ENCODE measurements around the gene PSMG4. TPM values are rescaled to one million over a fixed set of nuclear protein-coding genes. Genes with fewer than 3 reads are reported as not detected.

The PSMG4 gene
- total and polyA plus RNA-seq, 7 experiments from 2014 or later, result 15.6 to 81.7 (median 42.5) TPM

GRCh38 chr6:3315841-3316240 lies 57.1 kb downstream of the PSMG4 start:
- no peak overlapping the region for H3K4me3 ChIP-seq (ENCODE audit: low read length)
- Mint-ChIP-seq H3K4me1 (peaks cover 12 to 38% (median 31%) of the 10 kb centered on the region in 7 donors), H3K4me3 (no peak overlapping the region), H3K27ac (no peak overlapping the region), H3K36me3 (peaks cover 0 to 22% (median 2%) of the 10 kb centered on the region in 5 donors), H3K9me3 (no peaks in the 10 kb centered on the region), H3K27me3 (peaks cover 0 to 20% (median 0%) of the 10 kb centered on the region in 5 donors)
- POLR2A ChIA-PET, result no interaction called here
- intact Hi-C loops (cut with micrococcal nuclease), result loop anchor here in 1 of 2 donors (5.0 kb wide), 1 partner anchor 56 kb away; no protein-coding TSS in a partner anchor
- peaks cover 7 to 24% of the 10 kb centered on the region in 2 donors for H3K4me1 ChIP-seq (ENCODE audit: control insufficient read depth in 2 of 2, insufficient read depth in 2 of 2, low read length in 2 of 2)
- no peak overlapping the region for H3K27ac ChIP-seq (ENCODE audit: low read depth, low read length)
- no peaks in the 10 kb centered on the region for H3K36me3 ChIP-seq (ENCODE audit: control insufficient read depth in 2 of 3, insufficient read depth in 3 of 3, low read length in 3 of 3)
- CTCF ChIA-PET, result no interaction called here
- H3K9me3 ChIP-seq (ENCODE audit: control insufficient read depth in 2 of 3, low read length in 3 of 3), result no peaks in the 10 kb centered on the region
- ATAC-seq (no peak), DNase-seq (no peak)
- no peaks in the 10 kb centered on the region for H3K27me3 ChIP-seq (ENCODE audit: control insufficient read depth in 2 of 2, insufficient read depth in 2 of 2, low read length in 2 of 2)

- POLR2A ChIA-PET, result no interaction called here
- no peaks in the 10 kb centered on the region for H3K9me3 ChIP-seq (ENCODE audit: control insufficient read depth in 2 of 3, low read length in 3 of 3)
- no peaks in the 10 kb centered on the region for H3K36me3 ChIP-seq (ENCODE audit: control insufficient read depth in 2 of 3, insufficient read depth in 3 of 3, low read length in 3 of 3)
- H3K4me3 ChIP-seq (ENCODE audit: low read length), result no peak overlapping the region
- Mint-ChIP-seq H3K27me3 (peaks cover 0 to 20% (median 0%) of the 10 kb centered on the region in 5 donors), H3K4me3 (no peak overlapping the region), H3K36me3 (peaks cover 0 to 22% (median 0%) of the 10 kb centered on the region in 5 donors), H3K9me3 (no peaks in the 10 kb centered on the region), H3K4me1 (peaks cover 12 to 38% (median 31%) of the 10 kb centered on the region in 7 donors), H3K27ac (no peak overlapping the region)
- peaks cover 7 to 24% of the 10 kb centered on the region in 2 donors for H3K4me1 ChIP-seq (ENCODE audit: control insufficient read depth in 2 of 2, insufficient read depth in 2 of 2, low read length in 2 of 2)
- DNase-seq (no peak), ATAC-seq (no peak)
- no peak overlapping the region for H3K27ac ChIP-seq (ENCODE audit: low read depth, low read length)
- CTCF ChIA-PET, result no interaction called here
- intact Hi-C loops (cut with micrococcal nuclease), result loop anchor here in 1 of 2 donors (5.0 kb wide), 1 partner anchor 56 kb away; no protein-coding TSS in a partner anchor
- no peaks in the 10 kb centered on the region for H3K27me3 ChIP-seq (ENCODE audit: control insufficient read depth in 2 of 2, insufficient read depth in 2 of 2, low read length in 2 of 2)
Measured at GRCh38 chr6:3316331-3316730, 57.6 kb downstream of the PSMG4 start.

GRCh38 chr6:3316818-3317217 lies 58.1 kb downstream of the PSMG4 start:
- H3K4me3 ChIP-seq (ENCODE audit: low read length), result no peak overlapping the region
- no peaks in the 10 kb centered on the region for H3K9me3 ChIP-seq (ENCODE audit: control insufficient read depth in 2 of 3, low read length in 3 of 3)
- intact Hi-C loops (cut with micrococcal nuclease), result loop anchor here in 1 of 2 donors (5.0 kb wide), 1 partner anchor 55 kb away; no protein-coding TSS in a partner anchor
- no peak for ATAC-seq
- ChIA-PET CTCF (no interaction called here), POLR2A (no interaction called here)
- H3K36me3 ChIP-seq (ENCODE audit: control insufficient read depth in 2 of 3, insufficient read depth in 3 of 3, low read length in 3 of 3), result no peaks in the 10 kb centered on the region
- Mint-ChIP-seq H3K4me3 (no peak overlapping the region), H3K4me1 (peaks cover 12 to 38% (median 31%) of the 10 kb centered on the region in 7 donors), H3K9me3 (no peaks in the 10 kb centered on the region), H3K27ac (no peak overlapping the region), H3K27me3 (peaks cover 0 to 20% (median 0%) of the 10 kb centered on the region in 5 donors), H3K36me3 (peaks cover 0 to 26% (median 3%) of the 10 kb centered on the region in 5 donors)
- H3K27ac ChIP-seq (ENCODE audit: low read depth, low read length), result no peak overlapping the region
- H3K27me3 ChIP-seq (ENCODE audit: control insufficient read depth in 2 of 2, insufficient read depth in 2 of 2, low read length in 2 of 2), result no peaks in the 10 kb centered on the region
- H3K4me1 ChIP-seq (ENCODE audit: control insufficient read depth in 2 of 2, insufficient read depth in 2 of 2, low read length in 2 of 2), result peaks cover 7 to 24% of the 10 kb centered on the region in 2 donors
- no peak for DNase-seq

Other genes with a start within 250 kb of the PSMG4 start
- 10 to 100 TPM; 20.3 to 34.8 (median 32.4) TPM for gene RIPK1, start 190.5 kb upstream of the PSMG4 start, total RNA-seq
- gene RIPK1, start 190.5 kb upstream of the PSMG4 start, polyA plus RNA-seq, result 10 to 100 TPM; 17.1 to 25.4 TPM
- 10 to 100 TPM in 2 of 5 experiments, 1 to 10 TPM in 3; 7.9 to 18.0 (median 10.0) TPM for gene BPHL, start 140.2 kb upstream of the PSMG4 start, total RNA-seq
- gene BPHL, start 140.2 kb upstream of the PSMG4 start, polyA plus RNA-seq, result 1 to 10 TPM; 9.3 to 9.6 TPM
- 10 to 100 TPM in 2 of 5 experiments, 1 to 10 TPM in 3; 2.2 to 39.6 (median 3.1) TPM for gene TUBB2A, start 101.4 kb upstream of the PSMG4 start, total RNA-seq
- gene TUBB2A, start 101.4 kb upstream of the PSMG4 start, polyA plus RNA-seq, result 1 to 10 TPM; 1.3 to 5.4 TPM
- 1 to 10 TPM in 1 of 5 experiments, under 1 TPM in 2, not detected in 2; 0.27 to 1.6 (median 0.54) TPM for gene TUBB2B, start 31.3 kb upstream of the PSMG4 start, total RNA-seq
- gene TUBB2B, start 31.3 kb upstream of the PSMG4 start, polyA plus RNA-seq, result under 1 TPM in 1 of 2 donors, not detected in 1; 0.18 TPM
- gene SLC22A23, start 198.1 kb downstream of the PSMG4 start, total RNA-seq, result 10 to 100 TPM in 4 of 5 experiments, 1 to 10 TPM in 1; 1.1 to 23.8 (median 20.0) TPM
- gene SLC22A23, start 198.1 kb downstream of the PSMG4 start, polyA plus RNA-seq, result 1 to 10 TPM; 1.4 to 5.9 TPM

All from naive thymus-derived CD4-positive, alpha-beta T cell (primary cell).